Measurements from ENCODE around the gene GPAT3. TPM values are rescaled to one million over a fixed set of nuclear protein-coding genes. Genes with fewer than 3 reads are reported as not detected.

The GPAT3 gene
- total and polyA plus RNA-seq, 2 of the 8 experiments (the other 6 are each of a cell fraction or from before 2014, with no cell fraction given) = 0.23 to 2.0 TPM

DNA sequence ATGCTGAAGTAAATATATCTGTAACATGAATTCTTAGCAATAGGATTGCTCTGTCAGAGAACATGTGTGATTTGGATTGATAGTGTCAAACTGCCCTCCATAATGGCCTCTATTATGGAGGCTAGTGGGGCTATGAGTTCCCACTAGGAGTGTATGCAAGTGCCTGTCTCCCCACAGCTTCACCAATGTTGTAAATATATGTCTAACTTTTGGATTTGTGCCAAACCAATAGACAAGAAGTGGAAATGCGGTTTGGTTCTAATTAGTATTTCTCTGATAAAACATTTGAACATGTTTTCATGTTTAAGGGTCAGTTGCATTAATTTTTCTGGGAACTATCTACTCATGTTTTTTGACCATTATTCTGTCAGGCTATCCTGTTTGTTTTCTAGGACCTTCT, 28.1 kb downstream of the GPAT3 start:
- H2AFZ ChIP-seq (ENCODE audit: low read length) = no peak overlapping the region
- H3K4ac ChIP-seq (replicated peaks; ENCODE audit: insufficient read length, low read depth, low read length) = no peak overlapping the region
- H2BK12ac ChIP-seq (ENCODE audit: low read depth, low read length) = no peak overlapping the region
- H3K9me3 ChIP-seq (ENCODE audit: insufficient read depth in 2 of 2, low read depth in 1 of 2, low read length in 1 of 2) = no peaks in the 10 kb centered on the region
- no peak overlapping the region for H2BK15ac ChIP-seq (ENCODE audit: low read length)
- no peak overlapping the region for H2BK120ac ChIP-seq (replicated peaks; ENCODE audit: low read depth, low read length)
- ChIA-PET CTCF (ENCODE audit: partially characterized antibody) (no interaction called here), POLR2A (ENCODE audit: partially characterized antibody) (no interaction called here)
- no peaks in the 10 kb centered on the region for H3K4me1 ChIP-seq (replicated peaks in 1 of 4; ENCODE audit: control insufficient read depth in 3 of 4, insufficient read depth in 4 of 4, low read length in 3 of 4)
- FAIRE-seq (no peak), DNase-seq (ENCODE audit: low read depth in 1 of 2, low spot score in 2 of 2) (no peak)
- no peak overlapping the region for H3K27ac ChIP-seq (ENCODE audit: low read depth, low read length)
- H2AK5ac ChIP-seq (ENCODE audit: low read depth, low read length) = no peak overlapping the region
- H3K27me3 ChIP-seq (replicated peaks in 1 of 4; ENCODE audit: control insufficient read depth in 3 of 4, extremely low read depth in 1 of 4, insufficient read depth in 3 of 4, low read length in 3 of 4) = no peaks in the 10 kb centered on the region
- H3K23me2 ChIP-seq (ENCODE audit: low read depth, low read length) = no peaks in the 10 kb centered on the region
- 94% methylated on average over 1 of the region's 1 CpG; no CpG with 5 or more reads in 1 of the 2 experiments for WGBS, 2 experiments (ENCODE audit: extremely low coverage in 1 of 2, insufficient coverage in 1 of 2, insufficient read length in 1 of 2, insufficient replicate concordance in 2 of 2, low coverage in 1 of 2, low lambda C conversion rate in 2 of 2, missing lambda C conversion rate in 1 of 2)
- H4K91ac ChIP-seq (replicated peaks; ENCODE audit: insufficient read length, low read length) = no peak overlapping the region
- no peak overlapping the region for H3K56ac ChIP-seq (replicated peaks; ENCODE audit: insufficient read length, low read depth, low read length)
- H3K23ac ChIP-seq (ENCODE audit: insufficient read length) = no peak overlapping the region
- H3K4me3 ChIP-seq (ENCODE audit: extremely low read depth in 1 of 4, insufficient read depth in 2 of 4, low read depth in 3 of 4, low read length in 4 of 4) = no peak overlapping the region
- no peak overlapping the region for H4K8ac ChIP-seq (ENCODE audit: extremely low read depth, insufficient read depth, low read length)
- H2BK20ac ChIP-seq (ENCODE audit: low read length) = no peak overlapping the region
- H3K18ac ChIP-seq (ENCODE audit: extremely low read depth, low read length) = no peak overlapping the region
- no peak overlapping the region for H3K9ac ChIP-seq (replicated peaks in 1 of 4; ENCODE audit: extremely low read depth in 1 of 4, low read depth in 3 of 4, low read length in 3 of 4)
- no peak overlapping the region for H3K14ac ChIP-seq (ENCODE audit: insufficient read length)
- no peak overlapping the region for H4K5ac ChIP-seq (ENCODE audit: insufficient read length, low read depth, low read length)
- no peaks in the 10 kb centered on the region for H4K20me1 ChIP-seq (replicated peaks in 1 of 2; ENCODE audit: control insufficient read depth in 1 of 2, insufficient read depth in 2 of 2, low read length in 2 of 2)
- H3K79me1 ChIP-seq (ENCODE audit: low read depth, low read length) = no peaks in the 10 kb centered on the region
- no peak overlapping the region for H3K4me2 ChIP-seq (ENCODE audit: insufficient read depth in 1 of 2, low read depth in 2 of 2, low read length in 2 of 2)
- no peaks in the 10 kb centered on the region for H3K36me3 ChIP-seq (ENCODE audit: control insufficient read depth in 2 of 4, insufficient read depth in 4 of 4, low read length in 3 of 4)
- H3K79me2 ChIP-seq (ENCODE audit: control insufficient read depth in 1 of 2, insufficient read depth in 2 of 2, low read length in 2 of 2) = no peaks in the 10 kb centered on the region
- no peak overlapping the region for H2BK5ac ChIP-seq (ENCODE audit: low read depth, low read length)
- TF ChIP-seq SAP30 (IDR thresholded peaks at IDR 0.05; ENCODE audit: insufficient read depth, insufficient replicate concordance, low read length) (no peak), SIX5 (IDR thresholded peaks at IDR 0.05; ENCODE audit: low read depth, low read length) (no peak)

All from H1 (cell line).